Left forelimb (tissue), 1 donor: Measurements from ENCODE around the gene NUP160.
"Not testable (repeated sequence)": the region's sequence is repeated elsewhere in the genome, so short reads cannot be mapped to it uniquely, and the experiment has no call there.

Experiments used
- DNase-seq: peaks from one replicate; pipeline ENCODE4 v3.0.0-alpha.2; 2018; ENCODE audit warnings: low spot score

Gene NUP160

DNA sequence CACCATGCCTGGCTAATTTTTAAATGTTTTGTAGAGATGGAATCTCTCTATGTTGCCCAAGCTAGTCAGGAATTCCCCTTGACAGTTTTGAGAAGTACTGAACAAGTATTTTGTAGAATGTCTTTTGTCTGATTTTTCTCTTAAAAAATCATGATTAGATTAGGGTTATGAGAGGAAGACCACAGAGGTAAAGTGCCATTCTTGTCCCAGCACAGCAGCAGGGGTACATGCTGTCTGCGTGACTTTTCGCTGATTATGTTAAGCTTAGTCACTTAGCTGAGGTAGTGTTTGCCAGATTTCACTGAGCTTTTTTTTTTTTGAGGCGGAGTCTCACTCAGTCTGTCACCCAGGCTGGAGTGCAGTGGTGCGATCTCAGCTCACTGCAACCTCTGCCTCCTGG is 13.6 kb upstream of the NUP160 start:
- no peak for DNase-seq

DNA sequence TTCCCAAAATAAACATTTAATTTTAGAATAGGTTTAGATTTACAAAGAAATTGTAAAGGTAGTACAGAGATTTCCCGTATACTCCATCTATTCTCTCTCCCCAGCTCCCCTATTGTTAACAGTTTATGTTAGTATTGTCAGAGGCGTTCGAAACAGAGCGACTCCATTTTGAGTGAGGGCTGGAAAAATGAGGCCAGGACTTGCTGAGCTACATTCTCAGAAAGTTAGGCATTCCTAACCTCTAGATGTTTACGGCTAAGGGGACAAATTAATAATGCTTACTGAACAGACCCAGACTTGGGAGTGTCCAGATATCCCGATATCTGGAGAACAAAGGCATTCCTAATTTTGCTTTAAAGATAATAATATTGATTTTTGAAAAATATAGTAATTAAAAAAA is 12.4 kb upstream of the NUP160 start:
- no peak for DNase-seq

DNA sequence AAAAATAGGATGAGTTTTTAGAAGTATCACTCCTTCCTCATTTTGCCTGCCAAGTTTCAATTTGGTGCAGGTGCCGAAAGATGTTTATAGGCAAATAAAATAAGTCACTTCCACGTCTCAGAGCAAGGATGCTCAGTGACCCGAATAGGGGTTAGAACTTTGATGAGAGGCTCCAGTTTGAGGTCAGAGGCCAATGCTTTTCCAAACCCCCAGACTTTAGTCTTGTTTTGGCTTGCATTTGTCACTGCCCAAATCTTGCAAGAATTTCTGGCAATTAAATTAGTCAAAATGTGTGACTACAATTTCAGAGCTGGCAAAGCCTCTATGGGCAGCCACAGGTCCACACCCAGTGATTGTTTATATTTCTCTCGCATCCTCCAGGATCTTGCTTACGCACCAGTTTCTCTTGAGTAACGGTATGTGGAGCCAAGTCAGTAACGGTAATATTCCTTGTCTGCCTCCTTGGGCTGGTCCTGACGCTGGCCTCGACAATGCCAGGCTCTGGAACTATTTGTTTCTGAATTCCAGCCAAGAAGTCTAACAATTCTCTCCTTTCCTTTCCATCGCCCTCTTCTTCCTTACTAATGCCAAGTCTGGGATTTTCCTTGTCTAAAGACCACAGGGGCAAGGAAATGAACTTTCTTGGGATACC is 9.9 kb upstream of the NUP160 start:
- no peak for DNase-seq

DNA sequence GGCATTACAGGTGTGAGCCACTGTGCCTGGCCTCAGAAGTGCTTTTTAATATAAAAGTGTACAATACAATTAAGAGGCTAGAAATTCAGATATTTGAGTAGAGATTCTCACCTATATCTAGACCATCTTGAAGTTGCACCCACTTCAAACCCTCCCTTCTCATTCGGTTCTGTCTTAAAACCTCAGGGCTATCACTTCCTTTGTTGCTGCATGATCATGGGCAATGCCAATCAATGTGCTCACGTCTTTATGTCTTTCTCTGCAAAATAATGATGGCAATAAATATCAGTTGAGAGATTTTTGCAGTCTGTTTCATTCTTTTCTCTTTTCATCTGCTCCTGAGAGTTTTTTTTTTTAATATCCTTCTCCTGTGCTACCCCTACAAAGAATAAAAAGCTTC is 9.3 kb upstream of the NUP160 start:
- no peak for DNase-seq

DNA sequence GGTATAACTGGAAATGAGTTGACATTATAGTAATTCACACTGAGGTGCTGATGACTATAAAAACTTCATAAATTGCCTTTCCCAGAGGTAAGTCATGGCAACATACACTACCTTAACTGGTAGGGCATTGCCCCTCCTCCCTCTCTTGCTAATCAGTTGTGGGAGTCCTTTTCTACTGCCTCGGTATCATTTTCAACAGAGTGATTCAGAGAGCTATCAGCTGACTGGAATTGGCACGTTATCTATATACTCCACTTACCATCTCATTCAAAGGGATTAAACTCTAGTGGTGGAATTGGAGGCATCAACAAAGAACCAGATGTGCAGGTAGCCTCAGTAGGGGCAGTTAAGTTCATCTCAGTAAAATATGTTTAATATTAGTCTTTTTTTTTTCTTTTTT is 8.0 kb upstream of the NUP160 start:
- DNase-seq: no peak

DNA sequence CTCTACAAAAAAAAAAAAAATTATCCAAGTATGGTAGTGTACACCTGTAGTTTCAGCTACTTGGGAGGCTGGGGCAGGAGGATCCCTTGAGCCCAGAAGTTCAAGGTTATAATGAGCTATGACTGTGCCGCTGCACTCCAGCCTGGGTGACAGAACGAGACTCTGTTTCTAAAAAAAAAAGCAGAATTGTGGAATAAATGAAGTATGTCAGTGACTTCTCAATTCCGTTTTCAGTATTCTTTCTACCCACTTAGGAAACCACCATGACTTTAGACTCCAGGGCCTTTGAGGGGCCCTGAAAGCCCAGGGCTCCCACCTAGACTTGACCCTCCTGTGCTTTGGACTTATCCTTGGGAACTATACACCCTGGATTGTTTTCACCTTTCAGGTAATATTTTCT is 6.5 kb upstream of the NUP160 start:
- no peak for DNase-seq

DNA sequence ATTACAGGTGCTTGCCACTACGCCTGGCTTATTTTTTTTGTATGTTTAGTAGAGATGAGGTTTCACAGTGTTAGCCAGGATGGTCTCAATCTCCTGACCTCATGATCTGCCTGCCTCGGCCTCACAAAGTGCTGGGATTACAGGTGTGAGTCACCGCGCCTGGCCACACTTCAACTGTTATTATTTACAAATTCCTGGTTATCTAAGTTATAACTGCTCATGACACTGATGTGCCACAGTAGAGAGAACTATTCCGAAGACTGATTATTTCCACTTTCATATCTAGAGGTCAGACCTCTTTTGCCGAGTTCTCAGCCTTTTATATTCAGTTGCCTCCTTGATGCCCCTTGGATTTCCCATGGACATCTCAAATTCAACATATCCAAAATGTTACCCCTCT is 3.9 kb upstream of the NUP160 start:
- DNase-seq: no peak

DNA sequence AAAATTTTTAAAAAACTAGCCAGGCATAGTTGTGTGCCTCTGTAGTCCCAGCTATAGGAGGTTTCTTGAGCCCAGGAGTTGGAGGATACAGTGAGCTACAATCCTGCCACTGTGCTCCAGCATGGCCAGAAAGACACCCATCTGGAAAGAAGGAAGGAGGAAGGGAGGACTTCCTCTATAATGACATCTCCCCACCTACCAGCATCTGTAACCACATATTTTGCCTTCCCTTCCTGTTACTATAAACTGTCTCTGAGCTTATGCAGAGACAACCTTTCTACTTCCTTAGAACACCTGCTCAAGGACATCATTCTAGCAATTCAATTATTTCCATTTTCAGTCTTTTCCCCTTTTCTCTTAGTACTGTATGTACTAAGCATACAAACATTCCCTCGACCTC is 2.2 kb upstream of the NUP160 start:
- DNase-seq: no peak

DNA sequence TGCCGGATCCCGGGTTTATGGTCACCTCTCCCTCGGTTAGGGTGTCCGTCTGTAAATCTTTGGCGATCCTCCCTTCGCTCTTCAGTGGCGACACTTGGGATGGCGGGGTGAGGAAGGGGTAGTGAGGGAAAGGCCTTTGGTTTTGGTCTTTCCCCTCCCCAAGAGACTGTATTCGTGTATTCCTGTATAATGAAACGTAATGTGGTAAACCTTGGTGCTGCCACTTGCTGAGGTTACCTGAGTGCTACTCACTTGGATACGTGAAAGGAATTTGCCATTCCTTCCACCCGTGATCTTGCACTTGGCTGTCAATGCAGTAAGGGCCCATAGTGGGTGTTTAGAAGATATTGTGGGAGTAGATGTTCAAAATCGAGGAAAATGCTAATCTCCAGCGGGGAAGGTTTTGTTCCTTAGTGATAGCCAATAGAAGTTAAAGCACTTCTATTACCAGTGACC is 578 bp upstream of the NUP160 start:
- DNase-seq: no peak

DNA sequence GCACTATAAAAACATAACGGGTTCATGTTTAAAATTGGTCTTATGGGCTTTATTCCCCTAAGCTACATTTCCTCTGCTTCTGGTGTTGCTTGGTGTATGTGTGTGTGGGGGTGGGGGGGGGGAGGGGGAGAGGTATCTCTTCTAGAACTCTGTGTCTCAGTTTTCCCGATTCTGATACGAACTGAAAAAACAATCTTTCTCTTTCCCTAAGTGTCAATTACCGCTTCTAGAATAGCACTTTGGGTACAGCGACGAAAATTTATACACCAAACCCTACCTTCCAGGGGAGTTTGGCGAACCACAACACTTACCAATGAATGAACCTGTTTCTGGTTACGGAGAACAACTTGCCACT is 636 bp downstream of the NUP160 start:
- DNase-seq: no peak

DNA sequence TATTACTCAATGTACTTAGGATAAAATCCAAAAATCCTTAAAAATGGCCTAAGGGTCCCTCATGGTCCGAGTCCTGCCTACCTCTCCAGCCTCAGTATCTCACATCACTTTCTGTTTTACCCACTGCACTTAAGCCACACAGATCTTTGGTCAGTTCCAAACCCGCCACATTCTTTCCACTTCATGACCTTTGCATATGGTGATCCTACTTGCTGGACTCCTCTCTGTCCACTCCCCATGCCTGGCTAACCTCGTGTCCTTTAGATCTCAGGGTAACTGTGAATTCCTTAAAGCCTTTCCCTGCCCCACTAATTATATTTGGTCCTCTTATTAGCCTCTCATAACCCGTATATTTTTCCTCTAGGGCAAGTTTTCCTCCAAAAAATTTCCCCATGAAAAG is 1.2 kb downstream of the NUP160 start:
- DNase-seq: no peak

DNA sequence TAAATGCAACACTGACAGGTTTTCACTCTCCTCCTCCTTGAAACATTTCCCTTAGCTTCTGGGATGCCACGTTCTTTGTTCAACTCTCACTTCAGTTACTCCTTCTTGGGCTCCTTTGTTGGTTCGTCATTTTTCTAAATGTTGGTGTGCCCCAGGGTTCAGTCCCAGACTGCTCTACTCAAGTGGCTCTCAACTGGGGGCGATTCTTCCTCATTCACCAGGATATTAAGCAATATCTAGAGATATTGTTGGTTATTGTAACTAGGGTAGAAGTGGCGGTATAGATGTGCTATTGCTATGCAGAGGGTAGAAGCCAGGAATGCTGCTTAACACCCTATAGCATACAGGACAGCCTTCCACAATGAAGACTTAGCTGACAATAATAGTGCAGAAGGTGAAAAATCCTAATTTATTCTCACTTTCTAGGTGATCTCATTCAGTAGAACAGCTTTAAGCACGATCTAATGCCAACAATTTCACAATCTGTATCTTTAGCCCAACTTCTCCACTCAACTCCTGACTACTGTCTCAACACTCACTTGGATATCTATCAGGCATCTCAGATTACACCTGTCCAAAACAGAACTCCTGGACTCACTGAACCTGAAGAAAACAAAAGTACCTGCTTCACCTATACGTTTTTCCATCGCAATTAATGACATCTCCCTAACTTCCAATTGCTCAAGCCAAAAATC is 4.6 kb downstream of the NUP160 start:
- no peak for DNase-seq

DNA sequence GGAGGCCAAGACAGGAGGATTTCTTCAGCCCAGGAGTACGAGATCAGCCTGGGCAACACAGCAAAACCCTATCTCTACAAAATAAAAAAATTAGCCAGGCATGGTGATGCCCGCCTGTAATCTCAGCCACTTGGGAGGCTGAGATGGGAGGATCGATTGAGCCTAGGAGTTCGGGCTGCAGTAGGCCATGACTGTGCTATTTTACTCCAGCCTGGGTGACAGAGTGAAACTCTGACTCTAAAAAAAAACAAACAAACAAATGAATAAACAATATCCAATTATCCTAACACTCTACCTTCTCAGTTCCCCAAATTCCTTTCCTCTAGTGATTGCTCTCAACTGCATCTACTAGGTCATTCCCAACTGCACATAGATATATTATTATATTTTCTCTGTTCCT is 5.4 kb downstream of the NUP160 start:
- no peak for DNase-seq

DNA sequence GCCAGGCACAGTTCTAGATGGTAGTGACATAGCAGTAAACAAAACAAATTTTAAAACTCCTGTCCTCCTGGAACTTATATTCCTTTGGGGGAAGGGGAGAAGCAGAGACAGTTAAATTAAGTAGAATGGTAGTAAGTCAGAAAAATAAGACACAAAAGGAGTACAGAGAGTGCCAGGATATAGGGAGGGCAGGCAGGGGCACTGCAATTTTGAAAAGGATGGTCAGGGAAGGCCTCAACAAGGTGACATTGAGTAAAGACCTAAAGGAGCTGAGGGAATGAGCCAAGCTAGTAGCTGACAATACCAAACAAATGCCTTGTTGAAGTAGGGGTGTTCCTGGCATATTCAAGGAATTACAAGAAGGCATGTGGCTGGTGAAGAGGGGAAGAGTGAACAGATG is 10.2 kb downstream of the NUP160 start:
- DNase-seq: no peak

DNA sequence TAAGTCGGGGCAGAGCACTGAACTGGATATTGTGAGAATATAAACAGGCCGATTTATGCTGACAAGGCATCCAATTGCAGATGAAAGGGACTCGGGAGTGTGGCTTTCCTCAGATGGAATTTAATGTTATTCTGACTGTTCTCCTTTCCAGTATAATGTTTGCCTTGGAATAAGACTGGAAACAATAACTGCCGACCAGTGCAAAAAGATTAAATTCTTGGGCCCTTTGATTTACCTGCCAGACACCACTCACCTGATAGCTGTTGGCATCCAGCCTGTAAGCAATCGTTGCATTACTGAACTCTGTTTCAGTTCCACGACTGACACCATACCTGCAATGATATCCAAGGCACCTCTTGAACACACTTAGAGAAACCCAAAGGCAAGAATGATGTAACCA is 10.9 kb downstream of the NUP160 start:
- no peak for DNase-seq

DNA sequence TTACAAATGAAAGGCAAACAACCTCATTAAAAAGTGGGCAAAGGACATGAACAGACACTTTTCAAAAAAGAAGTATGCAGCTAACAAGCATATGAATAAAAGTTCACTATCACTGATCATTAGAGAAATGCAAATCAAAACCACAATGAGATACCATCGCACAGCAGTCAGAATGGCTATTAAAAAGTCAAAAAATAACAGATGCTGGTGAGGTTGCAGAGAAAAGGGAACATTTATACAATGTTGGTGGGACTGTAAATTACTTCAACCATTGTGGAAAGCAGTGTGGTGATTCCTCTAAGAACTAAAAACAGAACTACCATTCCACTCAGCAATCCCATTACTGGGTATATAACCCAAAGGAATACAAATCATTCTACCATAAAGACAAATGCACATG is 18.1 kb downstream of the NUP160 start:
- DNase-seq: not testable (repeated sequence)

DNA sequence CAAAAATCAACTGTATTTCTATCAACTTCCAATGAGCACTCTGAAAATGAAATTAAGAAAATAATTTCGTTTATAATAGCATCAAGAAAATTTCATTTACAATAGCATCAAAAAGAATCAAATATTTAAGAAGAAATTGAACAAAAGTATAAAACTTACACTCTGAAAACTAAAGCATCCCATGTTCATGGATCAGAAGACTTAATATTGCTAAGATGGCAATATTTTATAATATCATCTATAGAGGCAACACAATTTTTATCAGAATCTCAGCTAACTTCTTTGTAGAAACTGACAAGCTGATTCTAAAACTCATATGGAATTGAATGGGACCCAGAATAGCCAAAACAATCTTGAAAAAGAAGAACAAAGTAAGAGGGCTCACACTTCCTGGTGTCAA is 19.9 kb downstream of the NUP160 start:
- DNase-seq: no peak

DNA sequence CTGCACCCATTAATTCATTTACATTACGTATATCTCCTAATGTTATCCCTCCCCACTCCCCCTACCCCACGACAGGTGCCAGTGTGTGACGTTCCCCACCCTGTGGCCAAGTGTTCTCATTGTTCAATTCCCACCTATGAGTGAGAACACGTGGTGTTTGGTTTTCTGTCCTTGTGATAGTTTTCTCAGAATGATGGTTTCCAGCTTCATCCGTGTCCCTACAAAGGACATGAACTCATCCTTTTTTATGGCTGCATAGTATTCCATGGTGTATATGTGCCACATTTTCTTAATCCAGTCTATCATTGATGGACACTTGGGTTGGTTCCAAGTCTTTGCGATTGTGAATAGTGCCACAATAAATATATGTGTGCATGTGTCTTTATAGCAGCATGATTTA is 25.5 kb downstream of the NUP160 start:
- not testable (repeated sequence) for DNase-seq

DNA sequence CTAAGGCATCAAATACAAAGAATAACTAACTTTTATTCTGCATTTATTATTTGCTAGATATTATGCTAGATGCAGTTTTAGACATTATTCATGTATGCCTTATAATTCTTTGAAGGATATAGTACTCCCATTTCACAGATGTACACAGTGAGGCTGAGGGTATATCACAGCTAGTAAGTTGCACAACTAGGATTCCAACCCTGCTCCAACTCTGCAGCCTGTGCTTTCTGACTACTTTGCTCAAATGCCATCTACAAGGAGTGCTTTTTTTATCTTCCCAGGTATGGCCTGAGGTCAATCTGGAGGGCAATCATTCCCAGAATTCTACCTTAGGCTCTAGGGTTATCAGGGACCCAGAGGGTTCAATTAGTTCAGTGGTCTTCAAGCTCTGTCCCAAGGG is 28.4 kb downstream of the NUP160 start:
- no peak for DNase-seq

DNA sequence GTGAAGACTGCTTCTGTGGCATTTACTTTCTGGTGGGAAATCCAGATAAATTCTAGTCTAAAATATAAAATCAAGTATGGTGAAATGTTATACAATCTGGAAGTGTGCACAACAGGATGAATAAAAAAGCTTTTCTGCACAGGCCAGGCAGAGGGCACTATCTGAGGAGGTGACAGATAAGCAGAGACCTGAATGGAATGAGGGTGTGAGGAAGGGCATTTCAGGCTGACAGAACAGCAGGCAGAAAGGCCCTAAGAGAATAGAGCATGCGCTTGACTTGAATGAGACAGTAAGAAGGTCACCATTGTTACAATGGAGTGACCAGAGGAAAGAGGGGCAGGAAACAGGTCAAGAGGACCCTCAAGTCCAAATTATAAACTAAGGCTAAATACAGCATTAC is 47.4 kb downstream of the NUP160 start:
- no peak for DNase-seq

DNA sequence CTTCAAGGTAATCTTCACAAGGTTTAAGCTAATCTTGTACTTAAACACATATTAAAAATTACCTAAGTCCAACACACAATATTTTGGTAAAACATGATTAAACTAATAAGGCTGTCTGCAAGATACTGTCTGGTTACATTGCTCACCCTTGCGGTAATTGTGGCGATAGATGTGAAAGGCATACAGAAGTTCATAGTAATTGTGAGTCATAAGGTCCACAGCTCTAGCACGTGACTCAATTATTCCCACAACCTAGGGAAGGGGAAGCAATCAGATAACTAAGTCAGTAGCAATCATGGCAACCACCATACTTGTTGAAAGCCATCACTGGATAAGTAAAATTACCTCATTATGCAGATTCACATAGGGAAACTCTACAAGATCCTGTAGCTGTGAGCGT is 50.5 kb downstream of the NUP160 start:
- DNase-seq: no peak

DNA sequence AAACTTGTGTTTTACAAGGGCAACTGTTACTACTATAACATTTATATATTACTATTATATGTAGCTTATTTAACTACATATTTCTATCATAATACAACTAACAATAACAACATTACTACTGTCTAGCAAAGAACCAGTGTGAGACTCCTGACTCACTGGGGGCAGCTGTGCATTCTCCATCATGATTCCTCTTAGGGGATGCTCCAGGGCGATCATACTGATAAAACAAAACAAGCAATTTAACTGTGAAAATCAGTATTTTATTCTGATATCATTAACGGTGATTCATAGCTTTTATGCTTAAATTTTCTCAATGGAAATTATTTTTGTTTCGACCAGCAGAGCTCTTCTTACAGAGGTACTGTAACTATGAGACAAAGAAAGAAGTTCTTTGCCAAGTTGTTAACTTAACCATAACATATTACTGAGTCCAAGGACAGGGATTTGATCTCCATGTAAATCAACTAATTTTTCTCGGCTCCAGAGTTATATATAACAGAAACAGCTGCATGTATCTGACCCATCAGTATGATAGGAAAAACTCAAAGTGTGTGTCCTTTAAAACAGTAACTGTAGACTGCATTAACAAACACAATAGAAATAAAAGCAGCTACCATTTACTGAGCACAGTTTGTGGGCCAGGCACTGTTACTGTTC is 56.2 kb downstream of the NUP160 start:
- no peak for DNase-seq

DNA sequence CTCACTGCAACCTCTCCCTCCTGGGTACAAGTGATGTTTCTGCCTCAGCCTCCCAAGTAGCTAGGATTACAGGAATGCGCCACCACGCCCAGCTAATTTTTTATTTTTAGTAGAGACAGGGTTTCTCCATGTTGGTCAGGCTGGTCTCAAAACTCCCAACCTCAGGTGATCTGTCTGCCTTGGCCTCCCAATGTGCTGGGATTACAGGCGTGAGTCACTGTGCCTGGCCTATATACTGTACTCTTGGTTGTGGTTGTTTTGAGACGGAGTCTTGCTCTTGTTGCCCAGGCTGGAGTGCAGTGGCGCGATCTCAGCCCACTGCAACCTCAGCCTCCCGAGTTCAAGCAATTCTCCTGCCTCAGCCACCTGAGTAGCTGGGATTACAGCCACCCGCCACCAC is 58.1 kb downstream of the NUP160 start:
- not testable (repeated sequence) for DNase-seq

DNA sequence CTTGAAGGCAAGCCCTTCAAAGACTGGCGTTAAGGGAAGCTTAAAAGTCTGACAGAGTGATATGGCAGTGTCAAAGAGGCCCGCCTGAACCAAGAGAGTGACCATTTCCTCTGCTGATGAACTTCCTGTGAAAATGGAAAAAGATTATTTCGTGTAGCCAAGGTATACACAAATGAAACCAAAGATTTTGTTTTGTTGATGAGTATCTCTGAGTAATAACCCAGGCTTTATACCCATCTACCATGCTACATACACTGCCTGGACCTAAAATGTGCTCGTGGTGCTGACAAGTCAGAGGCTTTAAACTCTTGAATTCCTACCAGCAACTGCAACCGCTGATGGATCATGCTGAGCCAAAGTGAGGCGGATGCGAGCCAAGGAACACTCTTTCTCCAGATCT is 60.0 kb downstream of the NUP160 start:
- no peak for DNase-seq
